DND-41 (cell line): ENCODE measurements around the gene AMPD2.
A peak's percentile ranks its signal among the peaks of the same experiment; 100 is the strongest.

Experiments
- ATAC-seq: fragments of 200-7000 bp; cut with Tn5 transposase; 3 replicates; pipeline ENCODE4 v1.9.1; 2021; ENCODE audit warnings: low read depth; ENCODE audit not compliant: insufficient read depth
- DNase-seq: peaks from one replicate; pipeline ENCODE4 v3.0.0-alpha.2; 2020
- H2AFZ ChIP-seq: 2 replicates; pipeline ENCODE4 v1.6.0; 2012; ENCODE audit warnings: low read depth, low read length
- H3K27ac ChIP-seq: 2 replicates; pipeline ENCODE4 v1.5.1; 2012; ENCODE audit warnings: low read length, inconsistent platforms
- H3K27me3 ChIP-seq: fragments of 200-600 bp; sonication (generic); 2 replicates; pipeline ENCODE4 v1.6.0; 2012; ENCODE audit warnings: low read length, mild to moderate bottlenecking, inconsistent platforms; ENCODE audit not compliant: insufficient read depth, poor library complexity
- H3K36me3 ChIP-seq: 2 replicates; pipeline ENCODE4 v1.5.1; 2012; ENCODE audit warnings: low read length, inconsistent platforms; ENCODE audit not compliant: insufficient read depth
- H3K4me1 ChIP-seq: 2 replicates; pipeline ENCODE4 v1.5.1; 2012; ENCODE audit warnings: mild to moderate bottlenecking, low read length; ENCODE audit not compliant: insufficient read depth
- H3K4me2 ChIP-seq: 2 replicates; pipeline ENCODE4 v1.6.0; 2012; ENCODE audit warnings: mild to moderate bottlenecking, moderate library complexity, low read length, inconsistent platforms; ENCODE audit not compliant: insufficient read depth
- H3K4me3 ChIP-seq, 2 experiments: fragments of 200-600 bp in 1 of 2; shearing (Covaris generic) in 1 of 2; 2 replicates each; pipeline ENCODE4 v1.5.1; 2012 to 2016; ENCODE audit warnings: inconsistent platforms in 2 of 2, low read length in 2 of 2, mild to moderate bottlenecking in 2 of 2, low read depth in 1 of 2, moderate library complexity in 1 of 2
- H3K79me2 ChIP-seq: 2 replicates; pipeline ENCODE4 v1.6.0; 2012; ENCODE audit warnings: low read length, inconsistent platforms; ENCODE audit not compliant: insufficient read depth
- H3K9ac ChIP-seq: 2 replicates; pipeline ENCODE4 v1.6.0; 2012; ENCODE audit warnings: low read depth, mild to moderate bottlenecking, inconsistent platforms, low read length, moderate library complexity
- H3K9me3 ChIP-seq: 2 replicates; pipeline ENCODE4 v1.5.1; 2012; ENCODE audit warnings: low read length, moderate library complexity, mild to moderate bottlenecking, inconsistent platforms; ENCODE audit not compliant: insufficient read depth, severe bottlenecking
- H4K20me1 ChIP-seq: 2 replicates; pipeline ENCODE4 v1.6.0; 2012; ENCODE audit warnings: low read length; ENCODE audit not compliant: insufficient read depth
- EZH2 ChIP-seq: IDR thresholded peaks from 3 replicates; pipeline ENCODE4 v1.6.1; 2012; ENCODE audit warnings: borderline replicate concordance, low read depth, mild to moderate bottlenecking, moderate library complexity, low read length, inconsistent platforms; ENCODE audit not compliant: severe bottlenecking
- TF ChIP-seq, protein P1 (sequence below): IDR thresholded peaks from 2 replicates; pipeline ENCODE4 v1.5.1; 2012; ENCODE audit warnings: borderline replicate concordance, low read length, moderate library complexity, mild to moderate bottlenecking; ENCODE audit not compliant: poor library complexity, severe bottlenecking; ENCODE audit errors: extremely low read depth

Gene AMPD2

DNA sequence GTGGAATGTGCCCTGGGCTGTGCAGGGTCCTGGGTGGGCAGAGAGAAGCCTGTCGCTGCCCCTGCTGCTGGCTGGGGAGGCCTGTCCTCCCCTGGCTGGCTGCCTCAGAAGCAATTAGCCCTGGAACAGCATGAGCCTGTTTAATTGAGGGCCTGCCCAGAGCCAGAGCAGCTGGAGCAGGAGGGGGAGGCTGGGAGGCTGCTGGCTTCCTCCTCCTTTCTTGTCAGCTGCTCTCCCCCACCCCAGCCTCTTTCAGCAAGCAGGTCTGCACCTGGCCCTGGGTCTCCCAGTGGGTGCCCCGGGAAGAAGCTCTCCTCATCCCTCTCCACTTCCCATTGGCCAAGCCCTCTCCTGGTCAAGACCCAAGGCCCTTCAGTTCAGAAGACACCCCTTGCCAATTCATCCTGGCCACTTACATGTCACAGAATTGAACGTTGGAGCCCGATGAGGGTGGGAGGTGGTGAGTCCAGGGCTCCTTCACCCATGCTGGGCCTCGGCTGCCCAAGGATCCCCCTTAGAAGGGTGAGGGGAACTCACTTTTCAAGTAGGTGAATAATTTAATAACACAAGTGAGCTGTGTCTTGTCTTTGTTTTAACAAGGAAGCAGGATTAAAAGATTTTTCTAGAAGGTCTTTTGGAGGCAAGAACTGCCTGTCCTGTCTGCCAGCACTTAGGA is 13.2 kb downstream of the AMPD2 start:
- Histone ChIP-seq H3K4me1 (no peaks in the 10 kb centered on the region), H3K27me3 (no peaks in the 10 kb centered on the region), H3K4me2 (no peak overlapping the region), H3K79me2 (no peaks in the 10 kb centered on the region), H3K9me3 (no peaks in the 10 kb centered on the region), H4K20me1 (no peaks in the 10 kb centered on the region), H3K9ac (no peak overlapping the region), H2AFZ (no peak overlapping the region), H3K36me3 (peaks cover 41% of the 10 kb centered on the region), H3K4me3 (no peak overlapping the region), H3K27ac (no peak overlapping the region)
- DNase-seq (no peak), ATAC-seq (0 out of 3 replicates have a peak, but pooled peaks have one; percentile 13)
- TF ChIP-seq EZH2: no peak
- TF ChIP-seq, protein P1, sequence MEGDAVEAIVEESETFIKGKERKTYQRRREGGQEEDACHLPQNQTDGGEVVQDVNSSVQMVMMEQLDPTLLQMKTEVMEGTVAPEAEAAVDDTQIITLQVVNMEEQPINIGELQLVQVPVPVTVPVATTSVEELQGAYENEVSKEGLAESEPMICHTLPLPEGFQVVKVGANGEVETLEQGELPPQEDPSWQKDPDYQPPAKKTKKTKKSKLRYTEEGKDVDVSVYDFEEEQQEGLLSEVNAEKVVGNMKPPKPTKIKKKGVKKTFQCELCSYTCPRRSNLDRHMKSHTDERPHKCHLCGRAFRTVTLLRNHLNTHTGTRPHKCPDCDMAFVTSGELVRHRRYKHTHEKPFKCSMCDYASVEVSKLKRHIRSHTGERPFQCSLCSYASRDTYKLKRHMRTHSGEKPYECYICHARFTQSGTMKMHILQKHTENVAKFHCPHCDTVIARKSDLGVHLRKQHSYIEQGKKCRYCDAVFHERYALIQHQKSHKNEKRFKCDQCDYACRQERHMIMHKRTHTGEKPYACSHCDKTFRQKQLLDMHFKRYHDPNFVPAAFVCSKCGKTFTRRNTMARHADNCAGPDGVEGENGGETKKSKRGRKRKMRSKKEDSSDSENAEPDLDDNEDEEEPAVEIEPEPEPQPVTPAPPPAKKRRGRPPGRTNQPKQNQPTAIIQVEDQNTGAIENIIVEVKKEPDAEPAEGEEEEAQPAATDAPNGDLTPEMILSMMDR: no peak

DNA sequence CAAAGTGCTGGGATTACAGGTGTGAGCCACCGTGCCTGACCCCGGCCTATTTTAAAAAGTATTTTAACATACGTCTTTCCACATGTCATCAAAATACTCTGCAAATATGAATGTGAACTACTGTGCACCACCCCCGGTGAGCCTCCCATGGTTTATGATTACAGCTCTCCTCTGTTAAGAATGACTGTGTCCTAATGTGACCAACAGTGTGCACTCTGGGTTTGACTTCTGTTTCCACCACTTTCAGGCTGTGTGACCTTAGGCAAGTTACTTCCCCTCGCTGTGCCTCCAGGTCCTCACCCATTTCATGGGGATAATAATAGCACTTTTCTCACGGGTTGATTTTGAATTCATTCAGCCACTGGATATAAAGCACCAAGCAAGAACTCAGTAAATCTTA is 14.7 kb downstream of the AMPD2 start:
- TF ChIP-seq, protein P1: no peak
- TF ChIP-seq EZH2: no peak
- Histone ChIP-seq H3K4me1 (no peaks in the 10 kb centered on the region), H3K36me3 (peaks cover 26% of the 10 kb centered on the region), H3K9ac (no peak overlapping the region), H3K4me2 (no peak overlapping the region), H3K27me3 (no peaks in the 10 kb centered on the region), H3K9me3 (no peaks in the 10 kb centered on the region), H4K20me1 (no peaks in the 10 kb centered on the region), H2AFZ (no peak overlapping the region), H3K27ac (no peak overlapping the region), H3K4me3 (no peak overlapping the region), H3K79me2 (no peaks in the 10 kb centered on the region)
- ATAC-seq (no peak), DNase-seq (no peak)

DNA sequence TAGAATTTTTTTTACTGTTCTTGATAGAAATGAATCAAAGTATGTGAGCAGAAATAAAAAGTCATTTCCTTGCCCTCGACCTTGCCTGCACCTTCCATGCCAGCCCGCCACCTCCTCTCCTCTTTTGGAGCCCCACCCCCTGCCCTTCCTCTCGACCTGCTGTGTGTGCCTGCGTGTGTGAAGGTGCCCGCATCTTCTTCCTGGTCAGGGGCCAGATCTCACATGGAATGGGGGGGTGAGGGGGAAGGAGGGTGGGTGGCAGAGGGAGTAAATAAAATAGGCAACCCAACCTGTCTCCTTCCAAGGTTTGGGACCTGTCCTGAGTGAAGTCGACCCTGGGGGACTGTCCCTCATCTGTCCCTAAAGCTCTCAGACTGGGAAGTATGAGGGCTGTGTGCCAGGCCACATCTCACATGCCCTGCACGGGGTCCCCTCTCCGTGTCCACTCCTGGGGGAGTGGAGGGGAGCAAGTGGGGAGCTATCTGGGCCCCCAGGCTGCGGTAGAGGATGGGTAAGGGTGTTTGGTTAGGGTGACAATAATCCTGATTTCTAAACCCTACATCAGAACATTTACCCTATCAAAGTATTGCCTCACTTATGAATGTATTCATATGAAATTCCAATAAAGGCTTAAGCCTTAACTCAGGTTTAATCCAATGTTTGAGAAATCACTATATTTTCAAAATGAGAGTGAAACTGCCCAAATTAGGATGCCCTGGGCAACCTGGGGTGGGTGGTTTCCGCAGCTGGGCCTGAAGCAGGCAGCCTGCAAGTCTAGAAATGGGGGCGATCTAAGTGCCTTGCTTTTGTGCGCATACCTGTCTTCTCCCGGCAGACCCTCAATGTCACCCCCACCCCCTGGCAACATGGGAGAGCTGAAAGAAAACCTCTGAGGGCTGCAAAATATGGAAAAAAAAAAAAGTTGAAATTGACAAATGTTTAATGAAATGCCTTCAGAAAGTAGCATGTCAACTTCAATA is 15.4 kb downstream of the AMPD2 start:
- no peak overlapping the region for H2AFZ ChIP-seq
- no peaks in the 10 kb centered on the region for H3K4me1 ChIP-seq
- no peaks in the 10 kb centered on the region for H3K27me3 ChIP-seq
- DNase-seq (no peak), ATAC-seq (no peak)
- H4K20me1 ChIP-seq: no peaks in the 10 kb centered on the region
- H3K9me3 ChIP-seq: no peaks in the 10 kb centered on the region
- no peak overlapping the region for H3K9ac ChIP-seq
- peaks cover 18% of the 10 kb centered on the region for H3K36me3 ChIP-seq
- H3K79me2 ChIP-seq: no peaks in the 10 kb centered on the region
- no peak overlapping the region for H3K4me2 ChIP-seq
- H3K27ac ChIP-seq: no peak overlapping the region
- TF ChIP-seq EZH2: no peak
- no peak overlapping the region for H3K4me3 ChIP-seq

DNA sequence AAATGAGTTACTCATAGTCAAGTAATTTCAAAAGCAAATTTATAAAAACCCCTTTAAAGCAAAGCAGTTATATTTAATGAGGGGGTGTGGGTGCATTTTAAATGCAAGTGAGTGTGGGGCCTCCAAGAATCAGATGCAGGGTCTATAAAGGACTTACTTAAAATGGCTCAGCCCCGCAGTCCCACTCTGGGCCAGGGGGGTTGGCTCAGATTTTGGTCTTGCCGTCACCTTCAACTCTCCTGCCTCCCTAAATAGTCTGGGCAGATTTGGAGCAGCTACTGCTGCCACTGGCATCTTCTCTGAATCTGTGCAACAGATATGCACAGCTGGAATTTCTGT is 16.2 kb downstream of the AMPD2 start:
- H3K9ac ChIP-seq: no peak overlapping the region
- no peak overlapping the region for H3K4me3 ChIP-seq
- no peaks in the 10 kb centered on the region for H4K20me1 ChIP-seq
- no peak overlapping the region for H2AFZ ChIP-seq
- no peaks in the 10 kb centered on the region for H3K27me3 ChIP-seq
- ATAC-seq: no peak
- H3K4me2 ChIP-seq: no peak overlapping the region
- DNase-seq: no peak
- TF ChIP-seq EZH2: no peak
- TF ChIP-seq, protein P1: no peak
- no peaks in the 10 kb centered on the region for H3K9me3 ChIP-seq
- H3K27ac ChIP-seq: no peak overlapping the region
- peaks cover 13% of the 10 kb centered on the region for H3K36me3 ChIP-seq
- H3K4me1 ChIP-seq: peaks cover 2% of the 10 kb centered on the region
- H3K79me2 ChIP-seq: no peaks in the 10 kb centered on the region
